ENCODE data around the gene SKIC8.
A peak's percentile ranks its signal among the peaks of the same experiment; 100 is the strongest.

SKIC8 gene

DNA sequence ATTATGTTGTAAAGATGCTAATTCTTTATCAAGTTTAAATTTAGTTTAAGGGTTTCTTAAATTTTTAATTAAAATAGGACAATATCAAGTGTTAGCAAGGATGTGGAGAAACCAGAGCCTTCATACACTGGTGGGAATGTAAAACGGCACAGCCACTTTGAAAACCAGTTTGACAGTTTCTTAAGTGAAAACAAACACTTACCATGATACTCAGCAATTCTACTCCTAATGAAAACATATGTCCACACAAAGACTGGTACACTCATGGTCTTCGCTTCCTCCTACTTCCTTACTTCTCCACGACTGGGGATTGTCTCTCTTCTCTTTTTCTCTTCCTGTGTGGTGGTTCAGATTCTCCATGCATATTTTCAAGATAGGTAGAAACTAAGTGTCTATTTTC lies 9.2 kb downstream of the SKIC8 start:
- DNase-seq = no peak

- DNase-seq = no peak
Measured at GRCh38 chr15:78284758-78285157, 14.7 kb downstream of the SKIC8 start.

GRCh38 chr15:78282324-78282723 lies 17.1 kb downstream of the SKIC8 start:
- no peak for DNase-seq

DNA sequence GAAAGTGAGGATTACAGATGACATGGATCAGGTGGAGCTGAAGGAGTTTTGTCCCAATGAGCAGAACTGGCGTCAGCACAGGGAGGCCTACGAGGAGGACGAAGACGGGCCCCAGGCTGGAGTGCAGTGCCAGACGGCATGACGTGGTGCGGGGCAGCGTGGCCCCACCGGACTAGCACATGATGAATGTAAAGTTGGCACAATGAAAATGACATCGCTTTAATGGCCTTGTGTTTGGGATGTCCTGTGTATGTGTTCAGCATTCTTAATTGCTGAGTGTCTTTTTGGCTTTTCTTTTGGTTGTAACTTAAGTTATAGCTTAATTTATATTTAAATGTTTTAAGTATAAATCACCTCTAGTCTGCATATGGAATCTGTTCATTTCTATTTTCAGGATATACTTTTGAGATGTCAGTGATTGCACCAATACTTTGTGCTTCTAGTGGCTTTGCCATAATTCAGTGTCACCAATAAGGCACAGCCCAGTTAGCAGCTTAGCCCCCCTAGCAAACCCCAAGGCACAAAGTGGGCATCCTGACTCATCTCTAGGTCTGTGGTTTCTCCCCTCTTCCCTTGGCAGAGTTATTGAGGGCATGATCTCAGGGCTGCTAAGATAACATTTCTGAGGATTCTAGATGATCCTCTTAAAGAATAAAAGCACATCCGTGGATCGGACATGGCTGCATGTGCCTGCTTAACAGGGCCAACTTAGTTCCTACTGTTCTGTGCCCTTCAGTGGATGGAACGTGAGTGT lies 18.9 kb downstream of the SKIC8 start:
- no peak for DNase-seq

GRCh38 chr15:78276064-78276943 lies 23.1 kb downstream of the SKIC8 start:
- DNase-seq = no peak

GRCh38 chr15:78274994-78275393 lies 24.4 kb downstream of the SKIC8 start:
- DNase-seq = no peak

GRCh38 chr15:78272776-78273175 lies 26.6 kb downstream of the SKIC8 start:
- no peak for DNase-seq

DNA sequence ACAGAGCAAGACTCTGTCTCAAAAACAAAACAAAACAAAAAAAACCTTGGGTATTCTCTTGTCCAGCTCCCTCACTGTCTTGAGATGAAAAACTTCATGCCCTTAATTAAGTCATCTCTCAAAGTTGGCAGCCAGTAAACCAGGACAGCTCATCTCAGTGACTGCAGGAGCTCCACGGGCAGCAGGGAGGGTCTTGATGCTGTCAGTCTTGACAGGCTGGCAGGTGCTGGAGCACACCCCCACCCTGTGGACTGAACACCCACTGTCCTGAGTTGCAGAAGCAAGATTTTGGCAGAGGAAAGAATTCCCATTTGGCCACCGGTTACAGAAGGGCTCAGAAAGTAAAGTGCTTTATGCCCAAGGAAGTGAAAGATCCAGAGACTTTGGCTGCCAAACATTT lies 27.1 kb downstream of the SKIC8 start:
- no peak for DNase-seq

DNA sequence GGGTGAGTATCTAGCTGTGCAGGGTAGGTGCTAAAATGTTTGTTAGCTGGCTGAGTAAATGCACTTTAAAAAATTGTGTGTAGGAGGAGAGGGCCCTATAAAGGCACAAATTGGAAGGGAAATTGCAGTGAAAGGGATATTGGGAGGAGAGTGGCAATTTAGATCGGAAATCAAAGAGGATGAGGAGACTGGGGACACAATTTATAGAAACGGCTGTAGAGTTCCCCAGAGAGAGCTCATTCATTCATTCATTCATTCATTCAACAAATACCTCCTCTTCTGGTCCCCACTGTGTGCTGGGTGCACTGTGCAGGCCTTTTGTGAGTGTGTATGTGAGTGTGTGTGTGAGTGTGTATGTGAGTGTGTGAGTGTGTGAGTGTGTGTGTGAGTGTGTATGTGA lies 32.6 kb downstream of the SKIC8 start:
- DNase-seq = no peak

GRCh38 chr15:78266229-78266628 lies 33.2 kb downstream of the SKIC8 start:
- DNase-seq = no peak

GRCh38 chr15:78265752-78266224 lies 33.6 kb downstream of the SKIC8 start:
- no peak for DNase-seq

DNA sequence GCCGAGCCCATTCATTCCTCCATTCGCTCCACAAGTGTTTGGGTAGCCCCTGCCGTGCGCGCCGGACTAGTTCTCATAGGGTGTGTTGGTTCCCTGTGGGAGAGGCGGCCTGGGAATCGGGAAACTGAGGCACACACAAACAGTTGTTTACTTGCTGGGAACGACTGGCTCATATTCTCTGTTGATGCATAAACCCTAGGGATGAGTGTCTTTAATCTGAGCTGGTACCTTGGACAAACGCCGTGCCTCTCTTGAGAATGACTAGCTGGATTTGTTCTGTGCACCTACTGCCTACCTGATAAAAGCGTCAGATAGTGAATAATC lies 34.3 kb downstream of the SKIC8 start:
- no peak for DNase-seq

GRCh38 chr15:78264304-78265136 lies 34.9 kb downstream of the SKIC8 start, which contains the start of gene DNAJA4:
Gene DNAJA4 (plus strand): TSS chr15:78264562. CDS start chr15:78264764, 202 bp downstream.
- DNase-seq = peak; percentile 46

- DNase-seq = no peak
Measured at GRCh38 chr15:78263907-78264303, 35.5 kb downstream of the SKIC8 start.

GRCh38 chr15:78263351-78263781 lies 36.0 kb downstream of the SKIC8 start:
- no peak for DNase-seq

GRCh38 chr15:78261062-78261461 lies 38.3 kb downstream of the SKIC8 start:
- no peak for DNase-seq

- no peak for DNase-seq
Measured at GRCh38 chr15:78260489-78260888, 38.9 kb downstream of the SKIC8 start.

GRCh38 chr15:78259232-78259631 lies 40.2 kb downstream of the SKIC8 start:
- DNase-seq = no peak

DNA sequence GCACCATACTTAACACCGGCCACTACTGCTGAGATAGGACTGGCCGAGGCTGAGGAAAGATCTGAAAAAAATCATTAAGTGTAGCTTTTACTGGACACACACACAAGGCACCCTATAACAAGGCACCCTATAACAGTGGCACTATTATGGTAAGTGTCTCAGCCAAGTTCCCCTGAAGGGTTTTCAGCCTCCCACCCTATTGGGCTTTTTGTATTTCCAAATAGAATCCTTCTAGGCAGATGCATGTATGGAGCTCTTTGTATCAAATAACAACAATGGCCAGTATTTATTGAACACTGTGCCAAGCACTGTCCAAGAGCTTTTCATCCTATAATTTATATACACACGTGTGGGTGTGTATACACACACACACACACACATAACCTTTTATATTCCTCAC lies 41.7 kb downstream of the SKIC8 start:
- no peak for DNase-seq

- DNase-seq = no peak
Measured at GRCh38 chr15:78256044-78256437, 43.4 kb downstream of the SKIC8 start.

DNA sequence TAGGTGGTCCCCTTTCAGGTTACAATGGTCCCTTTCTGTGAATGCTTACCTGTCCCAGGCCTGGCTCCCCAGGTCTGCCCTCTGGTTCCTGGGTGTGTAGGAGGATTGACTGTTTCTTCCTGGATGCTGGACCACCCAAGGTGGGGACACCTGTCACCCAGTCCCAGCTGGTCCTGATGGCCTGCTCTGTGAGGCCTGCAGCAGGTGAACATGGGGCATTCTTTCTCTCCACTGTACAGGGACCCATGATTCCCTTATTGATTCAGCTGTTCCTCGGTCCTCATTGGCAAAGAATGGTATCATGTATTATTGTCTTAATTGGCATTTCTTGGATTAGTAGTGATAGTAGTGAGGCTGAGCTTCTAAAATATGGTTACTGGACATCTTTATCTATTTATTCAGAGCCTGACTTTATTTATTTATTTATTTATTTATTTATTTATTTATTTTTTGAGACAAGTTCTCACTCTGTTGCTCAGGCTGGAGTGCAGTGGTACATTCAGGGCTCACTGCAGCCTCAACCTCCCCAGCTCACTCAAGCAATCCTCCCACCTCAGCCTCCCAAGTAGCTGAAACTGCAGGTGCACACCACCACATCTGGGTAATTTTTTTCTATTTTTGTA lies 43.9 kb downstream of the SKIC8 start:
- DNase-seq = no peak

- no peak for DNase-seq
Measured at GRCh38 chr15:78251136-78251535, 48.3 kb downstream of the SKIC8 start.

GRCh38 chr15:78249131-78249530 lies 50.3 kb downstream of the SKIC8 start:
- no peak for DNase-seq
